HEK293T (cell line): ENCODE measurements around the gene MRPS6.

Source experiments
- CTCF ChIA-PET: fragments of 350-600 bp; formaldehyde crosslinking; extraction: SDS; loops from one replicate; lab custom pipeline; 2021; ENCODE audit warnings: antibody characterized with exemption, inconsistent platforms; lab: Yijun Ruan, JAX
- POLR2A ChIA-PET: fragments of 350-600 bp; formaldehyde crosslinking; extraction: SDS; loops from one replicate; lab custom pipeline; 2020; ENCODE audit warnings: antibody characterized with exemption, inconsistent platforms; lab: Yijun Ruan, JAX
- DNase-seq: peaks from one replicate; pipeline ENCODE4 v3.0.0; 2012; ENCODE audit warnings: mixed read lengths; ENCODE audit errors: extremely low spot score
- ARNT ChIP-seq: fragments of 450-650 bp; IDR thresholded peaks from 2 replicates; pipeline ENCODE4 v1.6.1; 2017; ENCODE audit warnings: mild to moderate bottlenecking
- BHLHE40 ChIP-seq: fragments of 450-650 bp; IDR thresholded peaks from 2 replicates; pipeline ENCODE4 v1.6.1; 2016; ENCODE audit warnings: mild to moderate bottlenecking, moderate library complexity, borderline replicate concordance
- CTBP1 ChIP-seq: fragments of 450-650 bp; IDR thresholded peaks from 2 replicates; pipeline ENCODE4 v1.6.1; 2016; ENCODE audit warnings: borderline replicate concordance
- ELF4 ChIP-seq: fragments of 450-650 bp; IDR thresholded peaks from 2 replicates; pipeline ENCODE4 v1.6.1; 2017; ENCODE audit warnings: antibody characterized with exemption
- FOXA1 ChIP-seq: fragments of 450-650 bp; IDR thresholded peaks from 2 replicates; pipeline ENCODE4 v1.6.1; 2016; ENCODE audit warnings: mild to moderate bottlenecking
- FOXK2 ChIP-seq: fragments of 450-650 bp; IDR thresholded peaks from 2 replicates; pipeline ENCODE4 v1.6.1; 2016; ENCODE audit warnings: mild to moderate bottlenecking
- FOXM1 ChIP-seq: fragments of 450-650 bp; IDR thresholded peaks from 2 replicates; pipeline ENCODE4 v1.6.1; 2017; ENCODE audit warnings: mild to moderate bottlenecking, borderline replicate concordance
- HDGF ChIP-seq: fragments of 450-650 bp; IDR thresholded peaks from 2 replicates; pipeline ENCODE4 v1.6.1; 2017; ENCODE audit warnings: antibody characterized with exemption, borderline replicate concordance
- L3MBTL2 ChIP-seq: fragments of 450-650 bp; conservative IDR thresholded peaks from 2 replicates; pipeline ENCODE4 v1.6.1; 2016; ENCODE audit warnings: mild to moderate bottlenecking
- LEF1 ChIP-seq: fragments of 450-650 bp; IDR thresholded peaks from 2 replicates; pipeline ENCODE4 v1.6.1; 2017; ENCODE audit warnings: mild to moderate bottlenecking, borderline replicate concordance
- NFRKB ChIP-seq: fragments of 450-650 bp; IDR thresholded peaks from 2 replicates; pipeline ENCODE4 v1.6.1; 2016; ENCODE audit warnings: mild to moderate bottlenecking, moderate library complexity
- SP1 ChIP-seq: fragments of 450-650 bp; IDR thresholded peaks from 2 replicates; pipeline ENCODE4 v1.6.1; 2017
- SUZ12 ChIP-seq: fragments of 450-650 bp; IDR thresholded peaks from 2 replicates; pipeline ENCODE4 v1.6.1; 2016; ENCODE audit warnings: mild to moderate bottlenecking
- TARDBP ChIP-seq: fragments of 450-650 bp; IDR thresholded peaks from 2 replicates; pipeline ENCODE4 v1.6.1; 2016
- ZNF384 ChIP-seq: fragments of 450-650 bp; IDR thresholded peaks from 2 replicates; pipeline ENCODE4 v1.6.1; 2016
- TF ChIP-seq, protein P1 (sequence below): fragments of 450-650 bp; IDR thresholded peaks from 2 replicates; pipeline ENCODE4 v1.6.1; 2016

The MRPS6 gene

DNA sequence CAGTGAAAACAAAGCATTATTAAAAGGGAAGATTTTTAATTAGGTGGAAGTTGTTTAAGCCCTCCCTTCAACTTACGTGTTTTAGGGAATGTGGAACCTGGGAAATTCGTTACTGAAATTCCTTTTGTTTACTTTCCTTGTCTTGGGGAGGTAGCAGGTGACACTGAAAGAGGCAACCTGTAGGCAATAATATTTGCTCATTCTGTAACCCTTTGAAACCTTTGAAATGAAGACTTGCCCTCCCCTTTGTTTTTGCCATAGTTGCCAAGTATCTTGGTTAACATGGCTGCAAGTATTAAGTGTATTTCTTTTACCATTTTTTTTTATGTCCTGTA, 1.7 kb downstream of the MRPS6 start:
- CTCF ChIA-PET = interaction anchor here (0.6 kb wide), 1 partner anchor 602 kb away, joined by 3 read pairs; no protein-coding TSS in a partner anchor

DNA sequence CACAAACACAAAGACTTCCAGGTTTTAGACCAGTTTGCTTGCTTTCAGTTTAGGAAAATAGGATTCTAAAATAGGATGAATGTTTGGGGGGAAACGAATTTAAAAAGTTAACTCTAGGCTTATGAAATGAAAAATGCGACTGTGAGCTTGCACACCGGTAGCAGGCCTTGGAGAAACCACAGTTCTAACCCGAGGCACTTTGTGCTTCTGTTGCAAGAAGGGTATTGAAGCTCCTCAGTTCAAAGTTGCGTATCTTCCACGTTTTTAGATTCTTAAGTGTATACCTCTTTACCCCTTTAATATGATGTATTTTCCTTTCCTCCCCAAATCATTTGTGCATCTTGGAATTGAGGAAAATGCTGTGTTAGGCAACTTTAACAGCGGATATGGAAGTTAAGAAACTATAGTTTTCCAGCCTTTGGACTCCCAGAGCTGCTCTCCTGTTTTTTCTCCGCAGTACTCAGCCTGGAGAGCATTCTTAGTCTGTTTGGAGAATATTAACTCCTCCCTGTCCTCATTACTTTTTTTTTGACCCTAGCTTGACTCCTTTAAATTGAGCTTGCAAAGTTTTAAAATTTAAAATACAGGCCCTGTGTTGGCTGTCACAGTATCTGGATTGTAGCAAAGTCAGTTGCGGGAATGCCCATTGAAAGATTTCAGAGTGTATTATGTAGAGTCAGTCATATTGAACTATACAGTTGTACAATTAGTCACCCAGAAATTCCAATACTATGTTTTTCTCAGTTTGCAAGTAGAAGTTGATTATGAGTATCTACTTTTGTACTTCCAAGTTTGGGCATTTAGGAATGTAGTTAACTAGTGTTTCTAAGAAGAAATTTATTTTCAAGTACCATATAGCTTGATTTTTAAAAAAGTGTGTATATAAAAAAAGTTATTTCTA, 2.6 kb downstream of the MRPS6 start:
- TF ChIP-seq SUZ12 (no peak), ZNF384 (no peak), FOXA1 (no peak), HDGF (no peak), SP1 (no peak), CTBP1 (no peak), LEF1 (no peak), TARDBP (no peak), FOXM1 (no peak), L3MBTL2 (no peak), ARNT (no peak), NFRKB (no peak)
- TF ChIP-seq, protein P1, sequence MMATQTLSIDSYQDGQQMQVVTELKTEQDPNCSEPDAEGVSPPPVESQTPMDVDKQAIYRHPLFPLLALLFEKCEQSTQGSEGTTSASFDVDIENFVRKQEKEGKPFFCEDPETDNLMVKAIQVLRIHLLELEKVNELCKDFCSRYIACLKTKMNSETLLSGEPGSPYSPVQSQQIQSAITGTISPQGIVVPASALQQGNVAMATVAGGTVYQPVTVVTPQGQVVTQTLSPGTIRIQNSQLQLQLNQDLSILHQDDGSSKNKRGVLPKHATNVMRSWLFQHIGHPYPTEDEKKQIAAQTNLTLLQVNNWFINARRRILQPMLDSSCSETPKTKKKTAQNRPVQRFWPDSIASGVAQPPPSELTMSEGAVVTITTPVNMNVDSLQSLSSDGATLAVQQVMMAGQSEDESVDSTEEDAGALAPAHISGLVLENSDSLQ = no peak
- no peak for DNase-seq
- POLR2A ChIA-PET = no interaction called here
- CTCF ChIA-PET = interaction anchor here (0.6 to 0.8 kb wide), 2 partner anchors 272 to 286 kb away, joined by 3 read pairs; no protein-coding TSS in a partner anchor

More for the DNA sequence above, 1.7 kb downstream of the MRPS6 start:
- TF ChIP-seq, protein P1 = no peak
- TF ChIP-seq SP1 (no peak), ELF4 (no peak), SUZ12 (no peak), L3MBTL2 (no peak)
- POLR2A ChIA-PET = interaction anchor here (1.4 kb wide), 1 partner anchor 106 kb away, joined by 4 read pairs; no protein-coding TSS in a partner anchor
- DNase-seq = no peak

DNA sequence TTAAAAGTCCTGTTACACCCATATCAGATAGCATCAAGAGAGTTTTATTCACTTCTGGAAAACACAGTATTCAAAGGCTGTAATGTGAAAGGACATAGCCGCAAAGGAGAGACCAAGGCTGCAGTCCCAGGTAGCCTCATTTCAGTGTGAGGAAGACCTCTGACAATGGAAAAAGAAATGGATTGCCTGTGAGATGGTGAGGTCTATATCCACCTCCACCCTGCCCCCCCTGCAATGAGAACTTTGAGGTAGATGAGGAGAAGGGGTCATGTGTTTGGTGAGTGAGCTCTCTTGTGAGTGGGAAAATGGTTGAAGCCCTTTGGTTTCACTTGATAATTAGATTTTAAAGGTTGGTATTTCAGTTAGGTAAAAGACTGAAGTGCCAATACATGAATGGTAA, 3.5 kb downstream of the MRPS6 start:
- POLR2A ChIA-PET = no interaction called here
- DNase-seq = no peak
- CTCF ChIA-PET = no interaction called here
- no peak for TF ChIP-seq BHLHE40
- no peak for TF ChIP-seq NFRKB
- TF ChIP-seq L3MBTL2 = no peak
- TF ChIP-seq, protein P1 = no peak
- TF ChIP-seq FOXK2 = no peak
- TF ChIP-seq CTBP1 = no peak
- TF ChIP-seq FOXM1 = no peak
- TF ChIP-seq FOXA1 = no peak
- no peak for TF ChIP-seq ELF4
- TF ChIP-seq LEF1 = no peak
- TF ChIP-seq HDGF = no peak
- TF ChIP-seq SP1 = no peak
- TF ChIP-seq SUZ12 = no peak
- no peak for TF ChIP-seq ZNF384
- TF ChIP-seq TARDBP = no peak
- TF ChIP-seq ARNT = no peak

DNA sequence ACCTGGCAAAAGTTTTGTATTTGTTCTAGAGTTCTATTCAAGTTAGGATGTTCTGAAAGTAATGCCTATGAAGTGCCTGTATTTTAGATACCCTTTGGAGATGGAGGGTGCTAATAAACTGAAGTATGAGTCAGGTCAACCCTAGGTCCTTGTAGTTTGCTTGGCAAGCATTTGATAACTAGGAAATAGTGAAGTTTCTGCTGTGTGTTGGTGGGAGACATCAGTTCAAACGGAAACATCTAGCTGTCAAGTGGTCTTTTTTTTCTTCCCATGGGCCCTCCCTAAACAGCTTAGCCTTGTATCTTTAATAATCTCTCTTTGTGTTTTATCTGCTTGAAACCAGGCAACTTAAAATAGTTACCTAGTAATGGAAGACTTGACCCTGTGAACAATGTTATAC, 4.5 kb downstream of the MRPS6 start:
- TF ChIP-seq ARNT = no peak
- CTCF ChIA-PET = no interaction called here
- POLR2A ChIA-PET = no interaction called here
- DNase-seq = no peak

DNA sequence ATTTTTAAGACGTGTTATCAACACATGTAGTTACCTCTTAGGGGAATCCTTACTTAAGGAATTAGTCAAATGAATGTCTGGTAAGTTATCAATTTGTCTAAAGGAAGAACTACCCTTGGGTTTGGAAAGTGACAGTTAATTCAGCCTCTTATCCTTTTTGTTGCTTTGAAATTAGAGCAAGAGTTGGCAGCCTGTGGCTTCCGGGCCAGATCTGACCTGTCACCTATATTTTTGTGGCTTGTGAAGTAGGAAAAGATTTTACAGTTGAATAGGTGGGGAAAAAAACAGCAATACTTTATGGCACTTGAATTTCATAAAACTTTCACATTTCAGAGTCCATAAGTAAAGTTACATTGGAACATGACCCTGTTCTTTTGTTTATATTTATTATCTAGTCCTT, 5.5 kb downstream of the MRPS6 start:
- TF ChIP-seq CTBP1 (no peak), ZNF384 (no peak), NFRKB (no peak), SP1 (no peak), HDGF (no peak), BHLHE40 (no peak), TARDBP (no peak)
- ChIA-PET CTCF (no interaction called here), POLR2A (no interaction called here)
- no peak for DNase-seq

DNA sequence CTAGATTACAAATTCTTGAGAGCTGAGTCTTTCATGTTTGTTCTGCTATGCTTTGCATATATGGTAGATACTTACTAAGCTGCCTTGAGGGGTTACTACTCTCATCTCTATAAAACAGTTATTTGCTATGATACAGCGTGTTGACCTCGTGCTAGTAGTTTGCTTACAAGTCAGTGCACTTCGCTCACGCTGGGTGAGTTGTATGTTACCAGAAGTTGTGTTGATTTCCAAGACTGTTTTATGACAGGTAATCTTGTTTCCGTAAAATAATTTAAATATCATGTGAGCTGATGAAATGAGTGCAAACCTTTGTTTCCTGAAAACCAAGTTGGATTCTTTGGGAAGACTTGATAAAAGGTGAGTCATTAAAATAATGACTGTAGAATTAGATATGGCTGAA, 7.3 kb downstream of the MRPS6 start:
- no peak for DNase-seq
- CTCF ChIA-PET = interaction anchor here (0.6 kb wide), 1 partner anchor 267 kb away, joined by 3 read pairs; no protein-coding TSS in a partner anchor
- TF ChIP-seq ZNF384 = no peak
- no peak for TF ChIP-seq ARNT
- TF ChIP-seq SP1 = no peak
- no peak for TF ChIP-seq CTBP1
- TF ChIP-seq LEF1 = no peak
- TF ChIP-seq HDGF = no peak
- no peak for TF ChIP-seq FOXK2
- no peak for TF ChIP-seq ELF4
- no peak for TF ChIP-seq L3MBTL2
- no peak for TF ChIP-seq NFRKB
- no peak for TF ChIP-seq SUZ12
- POLR2A ChIA-PET = interaction anchor here (1.1 kb wide), 1 partner anchor 8 kb away, joined by 3 read pairs; the partner anchor contains the start of genes MRPS6 and SLC5A3
